Occipital lobe (tissue), 2 donors: Measurements from ENCODE around the gene ST8SIA5. TPM values are rescaled to one million over a fixed set of nuclear protein-coding genes. Genes with fewer than 3 reads are reported as not detected.

Source experiments
- DNase-seq: peaks from one replicate; lab custom pipeline; 2025; lab: John Stamatoyannopoulos, UW
- total RNA-seq: library from RNA; depleted of rRNA; stranded (reverse); fragments of >200 nt; gene quantifications from one replicate; pipeline ENCODE4 v1.2.3, GENCODE V29; 2014

The ST8SIA5 gene
- total RNA-seq, 1 donor from 2014 or later: 10.8 TPM

DNA sequence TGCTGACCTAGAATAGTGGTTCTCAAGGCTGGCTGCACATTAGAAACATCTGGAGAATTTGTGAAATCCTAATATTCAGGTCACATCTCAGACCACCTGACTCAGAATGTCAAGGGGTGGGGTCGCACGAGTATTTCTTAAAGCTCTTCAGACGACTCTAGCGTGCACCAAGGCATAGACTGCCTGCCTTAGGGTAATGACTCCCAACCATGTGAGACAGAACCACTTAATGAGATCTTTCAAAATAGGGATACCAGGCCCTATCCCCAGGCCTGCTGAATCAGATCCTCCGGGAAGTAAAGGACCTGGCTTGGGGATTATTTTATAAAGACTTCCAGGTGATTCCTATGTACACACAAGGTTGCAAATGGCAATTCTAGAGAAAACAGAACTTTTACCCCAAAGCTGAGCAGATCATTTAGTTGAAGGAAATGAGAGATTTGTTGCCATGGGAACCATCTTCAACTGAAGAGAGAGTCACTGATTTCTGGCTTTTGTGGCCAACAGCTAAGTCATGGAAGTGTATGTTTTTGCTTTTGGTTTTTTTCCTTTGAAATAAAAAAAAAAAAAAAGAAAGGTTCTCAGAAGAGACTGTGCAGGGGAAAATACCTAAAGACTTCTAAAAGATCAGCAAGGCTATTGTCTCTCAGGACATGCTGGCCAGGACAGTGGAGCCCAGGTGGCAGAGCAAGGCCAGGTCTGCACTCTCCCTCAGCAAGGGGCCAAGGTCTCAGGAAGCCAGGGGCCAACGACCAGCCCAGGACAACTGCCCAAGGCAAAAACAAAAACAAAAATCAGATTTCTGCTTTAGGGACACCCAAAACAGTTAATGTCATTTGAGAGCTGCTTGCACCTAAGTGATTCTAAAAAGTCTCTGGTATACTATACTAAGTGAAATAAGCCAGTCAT, 84.5 kb downstream of the ST8SIA5 start:
- no peak for DNase-seq

DNA sequence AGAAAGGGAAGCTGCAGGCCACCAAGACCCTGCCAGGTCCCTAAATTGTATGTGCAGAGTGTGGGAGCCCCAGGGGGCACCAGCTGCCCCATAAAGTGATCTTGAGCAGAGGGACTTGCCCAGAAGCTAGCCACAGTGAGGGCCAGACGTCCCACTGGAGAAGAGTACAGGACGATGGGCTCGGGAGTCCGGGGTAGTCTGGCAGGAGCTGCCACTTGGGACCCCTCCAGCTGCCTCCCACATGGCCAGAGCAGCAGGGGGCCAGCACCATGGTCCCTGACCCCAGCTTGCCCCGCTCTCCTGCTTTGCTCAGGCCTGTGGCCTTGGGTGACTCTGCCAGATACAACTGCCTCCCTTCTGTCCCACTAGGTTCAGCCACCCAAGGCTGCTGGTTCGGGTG, 88.2 kb downstream of the ST8SIA5 start:
- no peak for DNase-seq

DNA sequence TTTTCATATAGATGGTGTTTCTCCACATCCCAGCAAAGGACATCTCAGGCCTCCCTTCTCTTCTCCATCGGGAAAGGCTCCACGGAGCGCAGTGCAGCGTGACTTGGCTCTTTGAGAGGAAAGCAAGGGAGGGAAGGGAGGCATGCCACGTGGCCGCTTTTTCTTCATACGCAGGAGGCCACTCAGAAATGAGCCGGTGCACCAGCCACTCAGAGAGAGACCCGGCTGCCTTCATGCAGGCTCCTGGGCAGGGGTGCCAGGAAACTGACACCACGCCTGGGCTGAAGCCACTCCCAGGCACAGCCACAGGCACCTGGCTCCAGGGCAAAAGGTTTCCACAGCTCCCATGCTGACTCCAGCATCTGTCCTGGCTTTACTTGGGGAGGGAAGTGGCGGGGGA, 88.7 kb downstream of the ST8SIA5 start:
- DNase-seq: no peak

DNA sequence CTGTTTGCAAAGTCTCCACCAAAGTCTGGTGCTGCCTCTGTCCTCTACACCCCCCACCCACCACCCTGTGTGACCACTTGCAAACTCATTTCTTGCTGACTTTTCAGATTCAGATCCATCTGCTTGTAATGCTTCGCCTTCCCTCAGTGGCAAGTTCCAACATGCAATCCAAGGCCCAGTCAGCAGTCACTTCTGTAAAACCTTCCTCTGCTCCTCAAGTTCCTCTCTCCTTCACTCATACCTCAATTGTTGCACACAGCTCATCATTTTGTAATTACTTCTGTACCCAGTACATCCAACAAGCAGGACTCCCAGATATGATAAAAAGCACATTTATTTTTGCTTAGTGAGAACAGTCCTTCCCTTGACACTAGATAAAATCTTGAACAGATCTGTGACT, 93.3 kb downstream of the ST8SIA5 start:
- no peak for DNase-seq

DNA sequence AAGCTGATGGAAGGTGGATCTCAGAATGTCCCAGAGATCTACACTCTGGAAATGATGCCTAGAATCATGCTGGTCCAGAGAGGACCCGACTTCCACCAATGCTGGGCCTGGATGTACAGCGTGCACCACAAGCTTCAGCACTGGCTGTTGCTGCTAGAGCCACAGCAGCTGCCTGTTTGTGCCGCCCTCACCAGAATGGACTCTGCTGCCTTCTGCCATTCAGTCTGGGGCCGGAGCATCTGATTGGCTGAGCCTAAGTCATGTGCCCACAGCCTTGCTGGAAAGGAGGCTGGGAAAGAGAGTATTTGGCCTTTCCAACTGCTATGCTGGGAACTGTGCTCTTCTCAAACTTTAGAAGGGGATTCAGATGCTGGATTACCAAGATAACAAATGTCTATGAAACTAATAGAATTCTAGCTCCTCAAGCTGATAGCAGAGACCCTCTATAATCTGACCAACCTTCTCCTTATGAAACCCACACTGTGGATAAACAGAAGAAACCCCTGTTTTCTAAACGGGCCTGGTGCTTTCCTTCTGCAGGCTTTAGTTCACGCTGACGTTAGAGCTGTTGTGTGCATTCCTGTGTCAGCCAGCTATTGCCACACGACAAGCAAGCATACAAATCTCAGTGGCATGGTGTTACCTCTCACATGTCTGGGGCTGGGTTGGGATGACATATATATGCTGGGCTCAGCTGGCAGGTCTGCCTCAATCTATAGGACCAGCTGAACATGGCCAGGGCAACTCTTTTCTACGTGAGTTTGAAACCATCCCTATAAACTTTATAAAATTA, 95.7 kb downstream of the ST8SIA5 start:
- DNase-seq: peak; percentile 80

GRCh38 chr18:46659484-46659883, 97.4 kb downstream of the ST8SIA5 start:
- no peak for DNase-seq

- DNase-seq: no peak
Observed at GRCh38 chr18:46657115-46657955, 99.5 kb downstream of the ST8SIA5 start, which contains the start of gene LOXHD1. LOXHD1 (minus strand) TSS chr18:46657220; CDS start chr18:46657033, 187 bp downstream.

GRCh38 chr18:46656326-46657114, 100.3 kb downstream of the ST8SIA5 start:
- no peak for DNase-seq

- DNase-seq: no peak
Observed at GRCh38 chr18:46652372-46652771, 104.5 kb downstream of the ST8SIA5 start.

DNA sequence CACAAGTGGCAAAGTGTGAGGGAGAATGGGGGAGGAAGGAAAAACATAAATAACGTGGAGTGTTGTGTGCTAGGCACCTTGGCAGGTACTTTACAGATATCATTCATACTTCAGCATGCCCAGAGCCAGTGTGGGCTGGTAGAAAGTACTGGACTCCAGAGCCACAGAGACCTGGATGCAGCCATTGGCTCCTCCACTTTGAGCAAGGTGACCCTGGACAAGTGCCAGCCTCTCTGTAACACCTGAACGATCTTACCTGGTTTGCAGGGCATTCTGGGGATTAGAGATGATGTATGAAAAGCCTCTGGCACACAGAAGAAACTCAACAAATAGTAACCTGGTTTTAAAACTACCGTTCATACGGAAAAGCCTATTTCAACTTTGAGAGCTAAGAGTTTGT, 106.2 kb downstream of the ST8SIA5 start:
- DNase-seq: no peak

DNA sequence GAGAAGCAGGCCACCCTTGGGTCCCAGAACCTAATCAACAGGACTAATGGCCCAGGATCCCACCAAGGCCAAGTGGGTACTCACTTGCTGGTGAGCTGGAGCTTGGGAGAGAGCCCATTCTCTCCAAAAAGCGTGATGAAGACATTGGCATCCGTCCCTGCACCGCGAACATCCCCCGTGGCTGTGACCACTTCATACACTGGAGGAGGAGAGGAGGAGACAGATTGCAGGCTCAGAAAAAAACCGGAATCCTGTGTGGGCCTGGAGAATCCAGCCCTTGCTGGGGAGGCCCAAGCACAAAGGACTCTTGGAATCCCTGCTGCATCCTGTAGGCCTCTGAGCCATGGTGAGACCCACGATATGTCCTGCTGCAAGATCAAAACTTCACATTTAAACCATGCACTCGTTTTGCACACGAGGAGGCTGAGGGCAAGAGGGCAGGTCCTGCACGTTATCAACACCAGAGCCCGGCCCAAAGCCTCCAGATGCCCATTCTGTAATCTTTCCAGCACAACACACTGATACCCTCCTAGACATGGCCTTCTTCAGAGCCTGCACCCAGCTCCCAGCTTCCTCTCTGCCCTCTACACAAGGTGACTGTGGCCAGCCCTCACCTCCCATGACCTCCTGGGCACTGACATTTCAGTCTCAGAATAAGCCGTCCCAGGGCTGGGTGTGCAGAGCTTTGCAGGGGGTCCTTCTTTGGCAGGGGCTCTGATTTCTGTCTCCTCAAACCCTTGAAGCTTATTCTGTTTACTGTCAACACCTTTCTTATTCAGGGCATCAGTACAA, 107.6 kb downstream of the ST8SIA5 start:
- peak; percentile 15 for DNase-seq

- no peak for DNase-seq
Observed at GRCh38 chr18:46646468-46646867, 110.4 kb downstream of the ST8SIA5 start.

DNA sequence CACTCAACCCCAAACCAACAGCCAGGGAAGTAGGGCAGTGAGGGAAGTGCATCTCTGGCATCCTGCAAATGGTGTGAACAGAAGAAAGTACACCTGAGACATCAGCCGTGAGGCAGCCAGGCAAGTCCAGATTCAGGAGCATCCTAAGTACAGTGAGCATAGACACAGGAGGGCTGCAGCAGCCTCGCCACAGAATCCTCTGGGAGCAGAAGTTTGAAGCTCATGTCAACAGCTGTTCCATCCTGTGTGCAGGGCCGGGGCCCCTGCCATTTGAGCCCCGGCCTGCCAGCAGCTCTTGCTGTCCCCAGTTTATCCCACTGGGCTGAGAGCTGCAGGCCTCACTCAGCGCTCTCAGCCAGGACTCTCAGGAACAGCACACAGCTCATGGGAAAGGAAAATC, 114.3 kb downstream of the ST8SIA5 start:
- DNase-seq: no peak

GRCh38 chr18:46641917-46642316, 114.9 kb downstream of the ST8SIA5 start:
- DNase-seq: no peak

GRCh38 chr18:46639386-46639785, 117.5 kb downstream of the ST8SIA5 start:
- no peak for DNase-seq

- no peak for DNase-seq
Observed at GRCh38 chr18:46636040-46636630, 120.7 kb downstream of the ST8SIA5 start.

- peak; percentile 65 for DNase-seq
Observed at GRCh38 chr18:46632401-46633071, 124.3 kb downstream of the ST8SIA5 start.

DNA sequence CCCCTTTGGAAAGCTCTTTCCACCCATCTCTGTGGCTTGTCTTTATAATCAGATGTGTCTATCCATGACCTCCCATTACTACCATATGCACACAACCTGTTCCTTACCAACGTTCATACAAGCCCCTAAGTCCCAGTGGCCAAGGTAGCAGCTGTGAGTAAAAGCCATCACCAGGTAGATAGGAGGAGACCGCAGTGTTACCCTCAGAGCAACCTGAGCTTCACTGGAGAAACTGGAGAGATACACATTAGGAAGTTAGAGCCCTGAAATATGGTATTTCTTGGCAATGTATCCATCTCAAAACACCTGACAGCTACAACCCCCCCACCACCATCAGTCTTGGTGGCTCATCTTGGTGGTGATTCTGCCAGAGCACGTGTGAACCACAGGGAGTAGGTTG, 125.9 kb downstream of the ST8SIA5 start:
- DNase-seq: no peak

- no peak for DNase-seq
Observed at GRCh38 chr18:46630160-46630559, 126.7 kb downstream of the ST8SIA5 start.
